ENCODE data around the gene KRT3. TPM values are rescaled to one million over a fixed set of nuclear protein-coding genes. Genes with fewer than 3 reads are reported as not detected.

Gene KRT3
- total RNA-seq, 1 experiment from 2014 or later = not detected

- no TSS peak for BruUV-seq (replicated peaks)
- TF ChIP-seq SIN3A (IDR thresholded peaks at IDR 0.05; ENCODE audit: low read depth) (no peak), EZH2phosphoT487 (IDR thresholded peaks at IDR 0.05; ENCODE audit: borderline replicate concordance) (no peak), CBX3 (IDR thresholded peaks at IDR 0.05; ENCODE audit: low read depth) (no peak), JUND (IDR thresholded peaks at IDR 0.05) (no peak), POLR2AphosphoS5 (IDR thresholded peaks at IDR 0.05; ENCODE audit: low read depth, low read length) (no peak), ZFX (IDR thresholded peaks at IDR 0.05) (no peak), CEBPB (IDR thresholded peaks at IDR 0.05; ENCODE audit: low read depth) (no peak), ZNF274 (IDR thresholded peaks at IDR 0.05; ENCODE audit: low read depth, low read length) (no peak), YY1 (IDR thresholded peaks at IDR 0.05; ENCODE audit: extremely low read depth, insufficient replicate concordance, low read depth, low read length) (no peak), ELF1 (IDR thresholded peaks at IDR 0.05; ENCODE audit: borderline replicate concordance, low read depth) (no peak), MAX (IDR thresholded peaks at IDR 0.05) (no peak), EZH2 (IDR thresholded peaks at IDR 0.05) (no peak), RAD21 (IDR thresholded peaks at IDR 0.05; ENCODE audit: low read depth) (no peak), REST (IDR thresholded peaks at IDR 0.05; ENCODE audit: low read depth) (no peak), SRF (IDR thresholded peaks at IDR 0.05; ENCODE audit: low read depth) (no peak), ZBTB33 (IDR thresholded peaks at IDR 0.05; ENCODE audit: extremely low read depth, insufficient replicate concordance, low read length) (no peak), TCF7L2 (IDR thresholded peaks at IDR 0.05; ENCODE audit: borderline replicate concordance, extremely low read depth, insufficient read depth, insufficient read length) (no peak)
- TF ChIP-seq, protein P1, sequence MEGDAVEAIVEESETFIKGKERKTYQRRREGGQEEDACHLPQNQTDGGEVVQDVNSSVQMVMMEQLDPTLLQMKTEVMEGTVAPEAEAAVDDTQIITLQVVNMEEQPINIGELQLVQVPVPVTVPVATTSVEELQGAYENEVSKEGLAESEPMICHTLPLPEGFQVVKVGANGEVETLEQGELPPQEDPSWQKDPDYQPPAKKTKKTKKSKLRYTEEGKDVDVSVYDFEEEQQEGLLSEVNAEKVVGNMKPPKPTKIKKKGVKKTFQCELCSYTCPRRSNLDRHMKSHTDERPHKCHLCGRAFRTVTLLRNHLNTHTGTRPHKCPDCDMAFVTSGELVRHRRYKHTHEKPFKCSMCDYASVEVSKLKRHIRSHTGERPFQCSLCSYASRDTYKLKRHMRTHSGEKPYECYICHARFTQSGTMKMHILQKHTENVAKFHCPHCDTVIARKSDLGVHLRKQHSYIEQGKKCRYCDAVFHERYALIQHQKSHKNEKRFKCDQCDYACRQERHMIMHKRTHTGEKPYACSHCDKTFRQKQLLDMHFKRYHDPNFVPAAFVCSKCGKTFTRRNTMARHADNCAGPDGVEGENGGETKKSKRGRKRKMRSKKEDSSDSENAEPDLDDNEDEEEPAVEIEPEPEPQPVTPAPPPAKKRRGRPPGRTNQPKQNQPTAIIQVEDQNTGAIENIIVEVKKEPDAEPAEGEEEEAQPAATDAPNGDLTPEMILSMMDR (IDR thresholded peaks at IDR 0.05 in 2 of 3, conservative IDR thresholded peaks at IDR 0.05 in 1 of 3; ENCODE audit: borderline replicate concordance in 1 of 3, insufficient read depth in 1 of 3, low read depth in 2 of 3, low read length in 2 of 3) = no peak
- TF ChIP-seq, protein P2, sequence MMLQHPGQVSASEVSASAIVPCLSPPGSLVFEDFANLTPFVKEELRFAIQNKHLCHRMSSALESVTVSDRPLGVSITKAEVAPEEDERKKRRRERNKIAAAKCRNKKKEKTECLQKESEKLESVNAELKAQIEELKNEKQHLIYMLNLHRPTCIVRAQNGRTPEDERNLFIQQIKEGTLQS (IDR thresholded peaks at IDR 0.05) = no peak
- ATAC-seq = no peak
- Histone ChIP-seq H3K27ac (ENCODE audit: low read depth, low read length) (no peak overlapping the region), H3K4me2 (ENCODE audit: low read length) (no peak overlapping the region), H3K79me2 (ENCODE audit: insufficient read depth, low read length) (no peaks in the 10 kb centered on the region), H3K36me3 (ENCODE audit: control insufficient read depth in 1 of 2, insufficient read depth in 2 of 2, low read length in 2 of 2) (no peaks in the 10 kb centered on the region), H3K9me3 (ENCODE audit: control insufficient read depth in 1 of 2, insufficient read depth in 1 of 2, low read depth in 1 of 2, low read length in 2 of 2) (no peaks in the 10 kb centered on the region), H3K4me1 (ENCODE audit: control insufficient read depth in 1 of 2, insufficient read depth in 2 of 2, low read length in 2 of 2) (no peaks in the 10 kb centered on the region), H3K27me3 (ENCODE audit: insufficient read depth, low read length) (peaks cover 30% of the 10 kb centered on the region), H3K9me2 (ENCODE audit: insufficient read depth) (no peaks in the 10 kb centered on the region), H3K9ac (ENCODE audit: low read length) (no peak overlapping the region), H3K4me3 (replicated peaks in 1 of 2; ENCODE audit: low read depth in 1 of 2, low read length in 2 of 2) (no peak overlapping the region), H2AFZ (ENCODE audit: low read depth, low read length, poor library complexity, severe bottlenecking) (no peak overlapping the region), H4K20me1 (ENCODE audit: insufficient read depth) (no peaks in the 10 kb centered on the region)
- no peak for DNase-seq (ENCODE audit: low read depth, low spot score)
- ChIA-PET RAD21 (ENCODE audit: low non-redundant PET in 1 of 2, low total read pairs in 2 of 2, uncharacterized antibody in 2 of 2, unreplicated experiment in 2 of 2) (no interaction called here), POLR2A (no interaction called here), CTCF (no interaction called here)
- intact Hi-C loops (cut with micrococcal nuclease) = no loop called here
Measured at GRCh38 chr12:52779914-52780313, 16.0 kb downstream of the KRT3 start.

Data from HCT116 (cell line).